AG10803 (cell line): ENCODE results near the gene ACACA.

Experiments
- DNase-seq: peaks from one replicate; pipeline ENCODE4 v3.0.0; 2010; ENCODE audit warnings: low read depth
- H3K4me3 ChIP-seq: 2 replicates; pipeline ENCODE4 v1.5.1; 2011; ENCODE audit warnings: mild to moderate bottlenecking, low read length, control low read depth
- TF ChIP-seq, protein P1 (sequence below): conservative IDR thresholded peaks from 2 replicates; pipeline ENCODE4 v1.5.1; 2011; ENCODE audit warnings: mild to moderate bottlenecking, low read length, control low read depth, inconsistent platforms

ACACA gene

DNA sequence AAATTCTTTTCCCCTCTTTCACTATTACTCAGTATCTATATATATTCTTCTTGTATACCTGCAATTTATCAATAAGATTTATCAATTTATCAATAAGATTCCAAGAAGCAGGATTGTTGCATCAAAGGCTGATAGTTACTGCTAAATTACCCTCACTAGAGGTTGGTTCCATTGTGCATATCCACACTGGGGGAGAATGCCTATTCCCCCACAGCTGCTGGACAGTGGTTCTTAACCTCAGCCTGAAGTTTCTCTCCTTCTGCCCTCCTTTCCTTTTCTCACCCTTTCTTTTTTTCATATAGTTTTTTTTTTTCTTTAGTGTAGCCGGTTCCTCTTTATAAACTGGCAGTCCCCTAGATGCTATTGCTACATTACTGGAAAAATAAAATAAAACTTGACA lies 24.6 kb downstream of the ACACA start:
- TF ChIP-seq, protein P1, sequence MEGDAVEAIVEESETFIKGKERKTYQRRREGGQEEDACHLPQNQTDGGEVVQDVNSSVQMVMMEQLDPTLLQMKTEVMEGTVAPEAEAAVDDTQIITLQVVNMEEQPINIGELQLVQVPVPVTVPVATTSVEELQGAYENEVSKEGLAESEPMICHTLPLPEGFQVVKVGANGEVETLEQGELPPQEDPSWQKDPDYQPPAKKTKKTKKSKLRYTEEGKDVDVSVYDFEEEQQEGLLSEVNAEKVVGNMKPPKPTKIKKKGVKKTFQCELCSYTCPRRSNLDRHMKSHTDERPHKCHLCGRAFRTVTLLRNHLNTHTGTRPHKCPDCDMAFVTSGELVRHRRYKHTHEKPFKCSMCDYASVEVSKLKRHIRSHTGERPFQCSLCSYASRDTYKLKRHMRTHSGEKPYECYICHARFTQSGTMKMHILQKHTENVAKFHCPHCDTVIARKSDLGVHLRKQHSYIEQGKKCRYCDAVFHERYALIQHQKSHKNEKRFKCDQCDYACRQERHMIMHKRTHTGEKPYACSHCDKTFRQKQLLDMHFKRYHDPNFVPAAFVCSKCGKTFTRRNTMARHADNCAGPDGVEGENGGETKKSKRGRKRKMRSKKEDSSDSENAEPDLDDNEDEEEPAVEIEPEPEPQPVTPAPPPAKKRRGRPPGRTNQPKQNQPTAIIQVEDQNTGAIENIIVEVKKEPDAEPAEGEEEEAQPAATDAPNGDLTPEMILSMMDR, result no peak
- no peak for DNase-seq

DNA sequence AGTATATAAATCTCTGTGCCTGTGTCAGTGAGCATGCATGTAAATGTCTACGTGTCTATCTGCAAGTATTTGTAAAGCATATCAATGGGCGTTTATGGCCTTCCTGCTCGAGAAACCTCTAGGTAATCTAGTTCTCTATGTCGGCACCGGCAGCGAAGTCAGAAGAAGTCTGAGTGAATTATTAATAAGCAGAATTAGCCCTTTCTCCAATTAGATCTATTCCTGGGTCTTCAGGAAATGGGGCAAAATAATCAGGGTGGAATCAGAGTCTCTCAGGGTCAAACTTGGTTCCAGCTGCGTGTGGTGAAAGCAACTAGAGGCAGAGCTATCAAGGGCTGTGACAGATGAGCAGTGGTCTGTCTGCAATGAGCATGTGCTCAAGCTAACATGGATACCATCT lies 30.9 kb downstream of the ACACA start, which contains the start of gene C17orf78:
TSS of gene C17orf78 (plus strand) at position 280 of the 400 bp plus-strand sequence. CDS start at position 388, 108 bp downstream.
- no peak for DNase-seq
- H3K4me3 ChIP-seq, result no peak within 1 kb of the TSS
- TF ChIP-seq, protein P1, result no peak

More for the DNA sequence above, 24.6 kb downstream of the ACACA start:
- no peak overlapping the region for H3K4me3 ChIP-seq

DNA sequence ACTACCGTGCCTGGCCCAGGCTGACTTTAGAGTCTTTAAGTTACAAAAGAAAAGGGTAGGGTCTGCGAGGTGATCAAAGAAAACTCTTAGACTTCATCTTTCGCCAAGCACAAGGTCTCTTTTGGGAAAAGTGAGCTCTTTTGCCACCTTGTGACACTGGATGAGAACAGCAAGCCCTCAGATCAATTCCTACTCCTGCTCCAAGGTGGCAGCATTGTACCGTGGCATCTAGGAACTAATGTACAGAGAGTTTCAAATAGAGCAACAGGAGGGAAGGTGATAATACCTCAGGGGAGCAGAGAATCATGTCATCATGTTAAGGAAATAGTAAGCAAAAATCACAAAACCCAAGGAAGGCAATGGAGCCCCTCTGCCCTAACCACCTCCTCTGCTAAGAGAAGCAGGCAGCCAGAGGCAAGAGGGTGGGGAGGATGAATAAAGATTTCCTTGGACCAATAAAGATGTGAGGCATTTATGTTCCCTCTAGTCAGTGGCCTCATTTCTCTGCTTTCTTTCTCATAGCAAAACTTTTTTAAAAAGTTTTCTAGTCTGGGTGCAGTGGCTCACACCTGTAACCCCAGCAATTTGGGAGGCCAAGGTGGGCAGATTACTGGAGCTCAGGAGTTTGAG lies 33.0 kb downstream of the ACACA start:
- TF ChIP-seq, protein P1, result peak; percentile 100

DNA sequence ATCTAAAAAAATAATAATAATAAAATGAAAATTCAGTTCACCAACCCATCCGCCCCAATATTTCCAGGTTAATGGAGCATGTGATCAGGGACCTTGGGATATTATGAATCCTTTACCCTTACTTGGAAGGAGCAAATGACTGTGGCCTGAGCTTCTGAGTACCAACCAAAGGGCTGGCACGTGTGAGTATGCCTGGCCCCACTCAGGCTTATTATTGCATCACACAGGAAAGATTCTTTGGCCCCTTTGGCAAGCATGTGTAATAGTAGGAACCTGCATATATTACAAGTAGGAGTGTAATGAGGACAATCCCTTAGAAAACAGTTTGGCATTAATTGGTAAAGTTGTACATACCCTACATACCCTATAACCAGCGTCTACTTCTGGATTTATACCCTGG lies 38.1 kb downstream of the ACACA start:
- TF ChIP-seq, protein P1, result no peak
- H3K4me3 ChIP-seq, result no peak overlapping the region
- DNase-seq, result peak; percentile 60

More for the DNA sequence above, 33.0 kb downstream of the ACACA start:
- DNase-seq, result peak; percentile 77
- H3K4me3 ChIP-seq, result no peak overlapping the region

DNA sequence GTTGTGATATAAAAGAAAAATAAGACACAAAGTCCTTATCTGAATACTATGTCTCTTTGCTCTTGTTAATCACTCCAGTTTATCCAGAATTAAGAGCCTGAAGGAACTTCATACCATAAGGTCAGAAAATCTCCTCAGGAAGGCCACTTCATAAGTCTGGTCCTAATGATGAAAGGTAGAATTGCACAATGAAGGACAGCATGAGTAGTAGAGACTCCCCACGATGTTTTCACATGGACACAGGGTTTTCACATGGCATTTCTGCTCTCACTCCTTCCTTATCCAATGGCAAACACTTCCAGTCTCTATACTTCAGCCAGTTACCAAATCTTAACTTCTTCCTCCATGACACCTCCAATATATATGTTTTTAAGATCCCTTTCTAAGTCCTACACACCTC lies 41.0 kb downstream of the ACACA start:
- no peak for DNase-seq
- H3K4me3 ChIP-seq, result no peak overlapping the region
- TF ChIP-seq, protein P1, result no peak

DNA sequence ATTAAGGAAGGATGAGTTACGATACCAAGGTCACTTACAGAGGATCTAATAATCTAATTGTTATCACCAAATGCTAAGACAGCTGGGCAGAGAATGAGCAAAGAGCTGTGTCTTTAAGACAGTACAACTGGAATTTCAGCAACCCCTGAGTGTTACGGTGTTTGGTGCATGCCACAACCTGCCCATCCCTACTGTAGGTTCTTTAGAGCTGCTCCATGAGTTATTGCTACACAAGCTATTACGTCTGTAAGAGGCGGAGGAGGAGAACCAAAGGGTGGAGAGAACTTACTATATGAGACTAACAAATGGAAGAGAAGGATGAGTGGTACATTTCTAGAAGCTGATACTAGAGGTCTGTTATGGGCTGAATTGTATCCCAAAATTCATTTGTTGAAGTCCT lies 45.1 kb downstream of the ACACA start:
- no peak for DNase-seq
- no peak overlapping the region for H3K4me3 ChIP-seq
- TF ChIP-seq, protein P1, result no peak

DNA sequence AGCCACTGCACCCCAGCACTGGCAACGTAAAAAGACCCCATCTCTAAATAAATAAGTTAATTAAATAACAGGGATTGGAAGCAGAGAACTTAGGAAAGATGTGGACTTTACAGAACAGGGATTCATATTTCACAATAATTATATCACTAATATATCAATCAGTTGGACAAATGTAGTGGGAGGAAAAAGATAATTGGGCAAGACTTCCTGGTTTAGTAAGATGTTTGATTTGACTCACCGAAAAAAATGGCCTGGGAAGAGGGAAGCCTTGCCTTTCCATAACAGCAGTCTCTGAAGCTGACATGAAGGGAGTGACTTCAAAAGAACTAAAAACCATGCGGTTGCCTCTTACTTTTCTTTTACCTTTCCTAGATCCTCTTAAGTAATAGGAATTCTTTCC lies 46.0 kb downstream of the ACACA start:
- H3K4me3 ChIP-seq, result no peak overlapping the region
- peak; percentile 6 for DNase-seq
- TF ChIP-seq, protein P1, result no peak
